GM21423 (cell line): ENCODE results near the gene SMIM41.

Experiments used
- ATAC-seq: cut with Tn5 transposase; IDR thresholded peaks from one replicate; pipeline ENCODE4 v1.9.1; 2021; ENCODE audit warnings: mild to moderate bottlenecking, moderate library complexity; ENCODE audit not compliant: unreplicated experiment

Gene SMIM41

GRCh38 chr12:52079576-52080402, at the start of gene SMIM41:
SMIM41 (plus strand) TSS chr12:52079704; CDS start chr12:52079780, 76 bp downstream.
- ATAC-seq: no peak

- ATAC-seq: no peak
These were observed 47.1 kb upstream of the SMIM41 start for GRCh38 chr12:52032446-52032803.

- ATAC-seq: peak; percentile 89
These were observed 46.6 kb upstream of the SMIM41 start for GRCh38 chr12:52032804-52033445.

- ATAC-seq: no peak
These were observed 45.9 kb upstream of the SMIM41 start for GRCh38 chr12:52033446-52034140.

- ATAC-seq: no peak
These were observed 44.3 kb upstream of the SMIM41 start for GRCh38 chr12:52035190-52035589.

- ATAC-seq: no peak
These were observed 43.6 kb upstream of the SMIM41 start for GRCh38 chr12:52035926-52036325.

- peak; percentile 38 for ATAC-seq
These were observed 42.8 kb upstream of the SMIM41 start for GRCh38 chr12:52036587-52037171.

- no peak for ATAC-seq
These were observed 42.1 kb upstream of the SMIM41 start for GRCh38 chr12:52037248-52037861.

- ATAC-seq: no peak
These were observed 41.1 kb upstream of the SMIM41 start for GRCh38 chr12:52038447-52038846.

- ATAC-seq: no peak
These were observed 38.5 kb upstream of the SMIM41 start for GRCh38 chr12:52041035-52041434.

- ATAC-seq: no peak
These were observed 37.8 kb upstream of the SMIM41 start for GRCh38 chr12:52041695-52042123.

- no peak for ATAC-seq
These were observed 36.7 kb upstream of the SMIM41 start for GRCh38 chr12:52042706-52043385.

- ATAC-seq: no peak
These were observed 35.9 kb upstream of the SMIM41 start for GRCh38 chr12:52043386-52044212.

GRCh38 chr12:52044292-52044983, 35.1 kb upstream of the SMIM41 start:
- no peak for ATAC-seq

GRCh38 chr12:52045794-52046199, 33.7 kb upstream of the SMIM41 start:
- no peak for ATAC-seq

GRCh38 chr12:52046859-52047258, 32.6 kb upstream of the SMIM41 start:
- ATAC-seq: no peak

- no peak for ATAC-seq
These were observed 30.2 kb upstream of the SMIM41 start for GRCh38 chr12:52049286-52049685.

GRCh38 chr12:52049688-52050087, 29.8 kb upstream of the SMIM41 start:
- no peak for ATAC-seq
